NAMALWA (cell line): ENCODE measurements around the gene RTCA.
"Not testable (repeated sequence)": the region's sequence is repeated elsewhere in the genome, so short reads cannot be mapped to it uniquely, and the experiment has no call there.

Source experiments
- DNase-seq: peaks from one replicate; pipeline ENCODE4 v3.0.0-alpha.2; 2015; ENCODE audit warnings: low spot score

The RTCA gene

GRCh38 chr1:100306735-100307313 lies 40.8 kb downstream of the RTCA start:
- DNase-seq, result no peak

GRCh38 chr1:100308777-100309176 lies 42.8 kb downstream of the RTCA start:
- DNase-seq, result no peak

- no peak for DNase-seq
Observed at GRCh38 chr1:100309863-100310262, 43.8 kb downstream of the RTCA start.

DNA sequence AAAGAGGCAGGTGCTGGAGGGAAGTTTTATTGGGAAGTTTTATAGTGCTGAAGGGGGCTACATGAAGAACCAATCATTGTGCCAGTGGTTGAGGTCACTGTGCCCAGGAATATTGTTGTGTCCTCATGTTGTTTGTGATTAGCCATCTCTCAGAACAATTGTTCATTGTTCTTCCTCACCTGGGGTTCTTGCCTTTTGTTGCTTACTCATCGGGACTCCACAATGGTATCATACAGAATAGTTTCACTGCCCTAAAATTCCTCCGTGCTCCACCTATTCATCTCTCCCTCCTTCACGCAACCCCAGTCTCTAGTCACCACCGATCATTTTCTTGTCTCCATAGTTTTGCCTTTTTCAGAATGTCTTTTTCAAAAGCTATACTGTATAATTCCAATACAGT lies 47.4 kb downstream of the RTCA start:
- DNase-seq, result no peak

- no peak for DNase-seq
Observed at GRCh38 chr1:100316622-100317021, 50.6 kb downstream of the RTCA start.

- DNase-seq, result no peak
Observed at GRCh38 chr1:100320311-100321099, 54.5 kb downstream of the RTCA start.

- DNase-seq, result no peak
Observed at GRCh38 chr1:100321100-100321493, 55.1 kb downstream of the RTCA start.

- no peak for DNase-seq
Observed at GRCh38 chr1:100321506-100321905, 55.5 kb downstream of the RTCA start.

GRCh38 chr1:100322436-100323211 lies 56.6 kb downstream of the RTCA start:
- no peak for DNase-seq

DNA sequence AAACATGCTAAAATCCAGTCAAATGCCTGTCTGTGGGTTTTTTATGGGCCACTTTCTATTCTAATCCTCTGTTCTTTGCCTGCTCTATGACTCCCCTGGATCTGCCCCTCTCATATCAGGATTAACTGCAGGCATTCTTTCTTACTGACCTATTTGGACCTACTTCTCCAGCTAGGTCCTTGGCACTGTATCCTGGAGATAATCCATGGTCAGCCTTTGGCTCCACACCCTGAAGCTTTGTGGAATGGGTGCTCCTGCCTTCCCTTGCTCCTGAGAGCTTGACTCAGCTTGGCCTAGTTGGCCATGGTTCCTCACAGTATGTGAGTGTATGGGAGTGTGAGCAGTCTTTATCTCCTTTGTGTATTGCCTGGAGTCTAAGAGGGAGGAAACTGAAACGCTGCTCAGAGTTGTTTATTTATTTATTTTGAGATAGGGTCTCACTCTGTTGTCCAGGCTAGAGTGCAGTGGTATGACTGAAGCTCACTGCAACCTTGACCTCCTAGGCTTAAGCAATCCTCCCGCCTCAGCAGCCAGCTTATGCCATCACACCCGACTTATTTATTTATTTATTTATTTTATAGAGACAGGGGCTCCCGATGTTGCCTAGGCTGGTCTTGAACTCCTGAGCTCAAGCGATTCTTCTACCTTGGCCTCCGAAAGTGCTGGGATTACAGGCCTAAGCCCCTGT lies 57.5 kb downstream of the RTCA start:
- DNase-seq, result no peak

DNA sequence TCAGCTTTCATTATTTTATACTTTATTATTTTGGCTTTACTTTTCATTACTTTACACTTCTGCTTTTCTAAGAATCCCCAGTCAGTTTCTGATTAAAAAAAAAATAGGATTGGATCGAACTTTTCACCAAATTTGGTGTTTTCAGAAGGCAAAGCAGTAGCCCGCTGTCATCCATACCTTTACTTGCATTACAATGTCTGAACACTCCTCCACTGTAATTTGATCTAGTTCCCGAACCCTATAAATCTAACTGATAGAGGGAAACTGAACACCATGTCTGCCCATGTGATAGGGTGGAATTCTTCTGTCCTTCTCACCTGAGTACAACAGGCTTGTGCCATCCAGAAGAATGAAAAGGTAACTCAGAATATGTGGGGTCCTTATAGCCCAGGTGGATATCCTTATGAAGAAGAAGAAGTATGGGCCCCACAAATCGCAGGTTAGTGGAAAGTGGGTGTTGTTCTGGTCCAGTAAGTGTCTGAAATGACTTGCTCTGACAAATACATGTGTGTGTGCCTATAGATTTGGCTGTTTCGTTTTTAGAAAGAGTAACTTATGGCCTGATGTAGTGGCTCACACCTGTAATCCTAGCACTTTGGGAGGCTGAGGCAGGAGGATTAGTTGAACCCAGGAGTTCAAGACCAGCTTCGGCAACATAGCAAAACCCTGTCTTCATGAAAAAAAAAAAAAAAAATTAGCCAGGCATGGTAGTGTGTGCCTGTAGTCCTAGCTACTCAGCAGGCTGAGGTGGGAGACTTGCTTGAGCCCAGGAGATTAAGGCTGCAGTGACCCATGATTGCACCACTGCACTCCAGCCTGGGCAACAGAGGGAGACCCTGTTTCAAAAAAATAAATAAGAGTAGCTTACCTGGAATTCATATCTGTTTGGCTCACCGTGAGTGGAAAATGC lies 59.7 kb downstream of the RTCA start:
- DNase-seq, result no peak

GRCh38 chr1:100326325-100326670 lies 60.3 kb downstream of the RTCA start:
- not testable (repeated sequence) for DNase-seq

- DNase-seq, result no peak
Observed at GRCh38 chr1:100328133-100328532, 62.1 kb downstream of the RTCA start.

GRCh38 chr1:100331146-100331545 lies 65.1 kb downstream of the RTCA start:
- not testable (repeated sequence) for DNase-seq

DNA sequence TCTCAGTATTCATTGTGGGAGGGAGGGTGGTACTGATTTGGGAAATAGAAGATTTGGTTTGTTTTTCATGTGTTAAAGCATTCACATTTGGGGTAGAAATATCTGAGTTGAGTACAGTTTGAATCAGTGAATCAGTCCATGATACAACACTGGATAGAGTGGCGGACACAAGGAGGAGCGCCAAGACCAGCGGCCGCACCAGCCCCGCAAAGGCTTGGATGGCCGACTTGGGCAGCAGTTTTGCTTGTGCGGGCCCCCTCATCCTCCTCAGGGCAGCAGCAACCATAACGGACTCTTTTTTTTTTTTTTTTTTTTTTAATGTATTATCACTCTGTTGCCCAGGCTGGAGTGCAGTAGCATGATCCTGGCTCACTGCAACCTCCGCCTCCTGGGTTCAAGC lies 66.3 kb downstream of the RTCA start:
- no peak for DNase-seq

- no peak for DNase-seq
Observed at GRCh38 chr1:100335436-100335835, 69.4 kb downstream of the RTCA start.

GRCh38 chr1:100337878-100338277 lies 71.9 kb downstream of the RTCA start:
- DNase-seq, result not testable (repeated sequence)

DNA sequence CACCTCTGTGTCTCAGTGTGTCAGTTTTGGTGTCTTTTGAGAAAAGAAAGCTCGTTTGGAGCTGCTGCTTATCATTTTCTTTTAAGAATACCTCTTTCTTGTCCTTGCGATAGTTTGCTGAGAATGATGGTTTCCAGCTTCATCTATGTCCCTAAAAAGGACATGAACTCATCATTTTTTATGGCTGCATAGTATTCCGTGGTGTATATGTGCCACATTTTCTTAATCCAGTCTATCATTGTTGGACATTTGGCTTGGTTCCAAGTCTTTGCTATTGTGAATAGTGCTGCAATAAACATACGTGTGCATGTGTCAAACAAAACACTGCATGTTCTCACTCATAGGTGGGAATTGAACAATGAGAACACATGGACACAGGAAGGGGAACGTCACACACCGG lies 73.7 kb downstream of the RTCA start:
- DNase-seq, result not testable (repeated sequence)

DNA sequence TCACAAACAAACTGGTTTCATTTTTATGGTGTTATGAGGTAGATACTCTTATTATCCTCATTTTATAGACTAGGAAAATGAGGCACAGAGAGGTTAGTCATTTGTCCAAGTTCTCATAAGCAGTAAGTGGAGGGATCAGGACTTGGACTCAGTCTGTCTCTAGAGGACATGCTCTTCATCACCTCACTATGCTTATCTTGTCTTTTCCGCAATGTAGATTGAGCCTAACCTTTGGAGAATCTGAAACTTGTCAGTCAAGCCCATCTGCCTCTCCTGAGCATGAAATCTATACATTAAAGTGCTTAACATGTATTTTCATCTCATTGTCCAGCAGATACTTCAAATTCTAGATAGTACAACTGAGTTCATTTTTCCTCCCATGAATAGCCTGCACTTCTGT lies 74.5 kb downstream of the RTCA start:
- no peak for DNase-seq

- DNase-seq, result no peak
Observed at GRCh38 chr1:100342348-100342747, 76.3 kb downstream of the RTCA start.
